Suprapubic skin (tissue), 4 donors: ENCODE results near the gene ZSCAN5B. TPM values are rescaled to one million over a fixed set of nuclear protein-coding genes. Genes with fewer than 3 reads are reported as not detected.

Experiments
- DNase-seq, 2 donors: peaks; one replicate each; pipeline ENCODE4 v3.0.0-alpha.2; 2019; ENCODE audit warnings: low spot score in 2 of 2
- H3K27ac ChIP-seq: fragments of 200-600 bp; sonication (generic); one replicate; pipeline ENCODE4 v1.5.1; 2019
- H3K27me3 ChIP-seq: fragments of 200-600 bp; sonication (generic); one replicate; pipeline ENCODE4 v1.5.1; 2019
- H3K36me3 ChIP-seq: fragments of 200-600 bp; sonication (generic); one replicate; pipeline ENCODE4 v1.5.1; 2019
- H3K4me1 ChIP-seq: fragments of 200-600 bp; sonication (generic); one replicate; pipeline ENCODE4 v1.5.1; 2019
- H3K4me3 ChIP-seq: fragments of 200-600 bp; sonication (generic); one replicate; pipeline ENCODE4 v1.5.1; 2019; ENCODE audit warnings: mild to moderate bottlenecking
- H3K9me3 ChIP-seq: fragments of 200-600 bp; sonication (generic); one replicate; pipeline ENCODE4 v1.5.1; 2019
- CTCF ChIP-seq, 2 donors: fragments of 200-600 bp in 1 of 2; fragments of 450-650 bp in 1 of 2; sonication (generic) in 1 of 2; IDR thresholded peaks; one replicate each; pipeline ENCODE4 v1.5.1; 2016 to 2019; ENCODE audit warnings: antibody characterized with exemption in 2 of 2, mild to moderate bottlenecking in 1 of 2, moderate library complexity in 1 of 2
- EP300 ChIP-seq: sonication (generic); formaldehyde crosslinking; IDR thresholded peaks from one replicate; pipeline ENCODE4 v1.6.1; 2017; ENCODE audit warnings: antibody characterized with exemption
- POLR2A ChIP-seq, 2 donors: fragments of 450-650 bp; IDR thresholded peaks; one replicate each; pipeline ENCODE4 v1.6.1; 2017; ENCODE audit warnings: antibody characterized with exemption in 2 of 2, mild to moderate bottlenecking in 2 of 2, moderate library complexity in 2 of 2
- POLR2AphosphoS5 ChIP-seq, 3 donors: sonication (generic); formaldehyde crosslinking; IDR thresholded peaks; one replicate each; pipeline ENCODE4 v1.6.1; 2017; ENCODE audit warnings: antibody characterized with exemption in 3 of 3
- WGBS: methylation state at CpG from one replicate; pipeline ENCODE4 v1.1.5; 2018; 5-methylcytosine and 5-hydroxymethylcytosine counted together
- total RNA-seq, 4 donors: library from RNA; depleted of rRNA; stranded (reverse); fragments of >200 nt; gene quantifications; one replicate each; pipeline ENCODE4 v1.1.0, GENCODE V29; 2016

The ZSCAN5B gene
- total RNA-seq, 4 donors from 2014 or later, result not detected

- Histone ChIP-seq H3K4me1 (no peaks in the 10 kb centered on the region), H3K4me3 (no peak overlapping the region), H3K36me3 (no peaks in the 10 kb centered on the region), H3K27me3 (peaks cover 34% of the 10 kb centered on the region), H3K27ac (no peak overlapping the region), H3K9me3 (no peaks in the 10 kb centered on the region)
- TF ChIP-seq POLR2A (IDR thresholded peaks at IDR 0.05), result no peak
- TF ChIP-seq POLR2AphosphoS5 (IDR thresholded peaks at IDR 0.05), result no peak
- TF ChIP-seq CTCF (IDR thresholded peaks at IDR 0.05), result no peak
- TF ChIP-seq EP300, result no peak
- DNase-seq, result no peak
- 23% methylated on average over 9 of the region's 9 CpGs for WGBS
Observed at GRCh38 chr19:56174086-56174485, 23.5 kb downstream of the ZSCAN5B start.

DNA sequence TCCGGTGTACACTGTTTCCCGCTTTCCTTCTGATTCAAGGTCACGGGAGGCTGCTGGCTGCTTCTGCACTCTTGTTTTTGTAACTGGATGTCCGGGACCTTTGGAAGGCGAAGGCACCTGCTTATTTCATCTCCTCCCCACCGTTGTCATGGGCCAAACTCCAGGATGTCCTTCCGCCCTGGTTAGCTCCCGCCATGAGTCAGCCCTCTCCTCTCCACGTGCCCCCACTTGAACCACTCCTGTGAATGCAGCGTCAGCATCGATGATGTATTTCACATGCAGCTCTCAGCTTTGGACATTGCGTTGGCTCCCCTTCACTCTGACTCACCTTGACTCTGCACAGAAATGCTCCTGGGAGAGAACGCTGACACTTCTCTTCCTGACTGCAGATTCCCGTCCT lies 27.3 kb downstream of the ZSCAN5B start:
- Histone ChIP-seq H3K27me3 (peaks cover 18% of the 10 kb centered on the region), H3K27ac (no peak overlapping the region), H3K9me3 (no peaks in the 10 kb centered on the region), H3K4me1 (no peaks in the 10 kb centered on the region), H3K4me3 (no peak overlapping the region), H3K36me3 (no peaks in the 10 kb centered on the region)
- 56% methylated on average over 14 of the region's 14 CpGs for WGBS
- no peak for DNase-seq
- TF ChIP-seq CTCF (IDR thresholded peaks at IDR 0.05), result no peak
- no peak for TF ChIP-seq POLR2A (IDR thresholded peaks at IDR 0.05)
- TF ChIP-seq POLR2AphosphoS5 (IDR thresholded peaks at IDR 0.05), result no peak
- no peak for TF ChIP-seq EP300

GRCh38 chr19:56167064-56167578 lies 30.5 kb downstream of the ZSCAN5B start:
- DNase-seq, result no peak
- Histone ChIP-seq H3K4me3 (no peak overlapping the region), H3K36me3 (no peaks in the 10 kb centered on the region), H3K27me3 (no peaks in the 10 kb centered on the region), H3K27ac (no peak overlapping the region), H3K4me1 (no peaks in the 10 kb centered on the region), H3K9me3 (no peaks in the 10 kb centered on the region)
- TF ChIP-seq CTCF (IDR thresholded peaks at IDR 0.05), result no peak
- TF ChIP-seq POLR2AphosphoS5 (IDR thresholded peaks at IDR 0.05), result no peak
- TF ChIP-seq POLR2A (IDR thresholded peaks at IDR 0.05), result no peak
- no peak for TF ChIP-seq EP300
- 49% methylated on average over 7 of the region's 7 CpGs for WGBS

- no peak overlapping the region for H3K27ac ChIP-seq
- peaks cover 24% of the 10 kb centered on the region for H3K36me3 ChIP-seq
- H3K27me3 ChIP-seq, result no peaks in the 10 kb centered on the region
- no peaks in the 10 kb centered on the region for H3K4me1 ChIP-seq
- DNase-seq, result no peak
- TF ChIP-seq CTCF (IDR thresholded peaks at IDR 0.05) (no peak), POLR2A (IDR thresholded peaks at IDR 0.05) (no peak), EP300 (no peak), POLR2AphosphoS5 (IDR thresholded peaks at IDR 0.05) (no peak)
- H3K9me3 ChIP-seq, result no peaks in the 10 kb centered on the region
- H3K4me3 ChIP-seq, result no peak overlapping the region
- 75% methylated on average over 10 of the region's 13 CpGs for WGBS
Observed at GRCh38 chr19:56163097-56163496, 34.5 kb downstream of the ZSCAN5B start.

DNA sequence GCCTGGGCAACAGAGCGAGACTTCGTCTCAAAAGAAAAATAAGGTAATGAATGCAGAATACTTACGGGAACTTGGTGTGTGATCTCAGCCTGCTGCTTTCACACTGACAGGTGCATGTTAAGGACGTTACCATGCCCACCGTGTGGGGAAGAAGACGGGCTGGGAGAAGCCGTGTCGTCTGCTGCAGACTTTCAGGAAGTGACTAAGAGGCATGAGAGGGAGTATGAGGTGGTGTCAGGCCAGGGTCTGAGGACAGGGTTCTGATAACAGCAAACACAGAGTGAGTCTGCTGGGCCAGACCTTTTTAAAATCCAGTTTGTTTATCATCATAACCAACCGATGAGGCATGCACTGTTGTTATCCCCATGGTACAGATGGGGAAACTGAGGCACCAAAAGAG lies 35.3 kb downstream of the ZSCAN5B start:
- WGBS, result 78% methylated on average over 9 of the region's 9 CpGs
- TF ChIP-seq POLR2AphosphoS5 (IDR thresholded peaks at IDR 0.05) (no peak), CTCF (IDR thresholded peaks at IDR 0.05) (no peak), POLR2A (IDR thresholded peaks at IDR 0.05) (no peak), EP300 (no peak)

More for the DNA sequence above, 35.3 kb downstream of the ZSCAN5B start:
- no peak for DNase-seq
- Histone ChIP-seq H3K4me1 (no peaks in the 10 kb centered on the region), H3K9me3 (no peaks in the 10 kb centered on the region), H3K27ac (no peak overlapping the region), H3K36me3 (peaks cover 30% of the 10 kb centered on the region), H3K4me3 (no peak overlapping the region), H3K27me3 (no peaks in the 10 kb centered on the region)
